Measurements from ENCODE around the gene TSTD1.
A peak's percentile ranks its signal among the peaks of the same experiment; 100 is the strongest.
"Not testable (repeated sequence)": the region's sequence is repeated elsewhere in the genome, so short reads cannot be mapped to it uniquely, and the experiment has no call there.

TSTD1 gene

DNA sequence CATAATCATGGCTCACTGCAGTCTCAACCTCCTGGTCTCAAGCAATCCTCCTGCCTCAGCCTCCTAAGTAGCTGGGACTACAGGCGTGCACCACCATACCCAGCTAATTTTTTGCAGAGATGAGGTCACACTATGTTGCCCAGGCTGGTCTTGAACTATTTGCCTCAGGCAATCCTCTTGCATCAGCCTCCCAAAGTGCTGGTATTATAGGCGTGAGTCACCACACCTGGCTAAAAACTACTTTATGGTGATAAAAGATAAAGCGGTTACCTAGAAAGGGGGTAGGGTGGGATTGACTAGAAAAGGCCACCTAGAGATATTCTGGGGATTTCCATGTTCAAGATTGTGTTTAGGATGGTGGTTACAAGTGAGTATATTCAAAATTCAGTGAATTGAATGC is 5.0 kb downstream of the TSTD1 start:
- no peak for DNase-seq

- DNase-seq, result no peak
These were observed 6.4 kb downstream of the TSTD1 start for GRCh38 chr1:161032409-161032808.

DNA sequence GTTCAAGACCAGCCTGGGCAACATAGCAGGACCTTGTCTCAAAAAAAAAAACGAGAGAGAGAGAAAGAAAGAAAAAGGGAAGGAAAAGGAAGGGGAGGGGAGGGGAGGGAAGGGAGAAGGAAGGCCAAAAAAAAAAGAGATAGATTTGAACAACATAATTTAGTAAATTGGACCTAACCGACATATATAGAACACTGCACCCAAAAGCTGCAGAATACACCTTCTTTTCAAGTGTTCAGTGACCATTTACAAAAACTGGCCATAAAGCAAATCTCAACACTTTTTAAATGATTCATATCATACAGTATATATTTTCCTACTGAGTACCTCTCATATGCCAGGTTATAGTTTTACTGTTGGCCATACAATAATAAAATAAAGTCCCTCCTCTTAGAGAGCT is 6.9 kb downstream of the TSTD1 start:
- no peak for DNase-seq

DNA sequence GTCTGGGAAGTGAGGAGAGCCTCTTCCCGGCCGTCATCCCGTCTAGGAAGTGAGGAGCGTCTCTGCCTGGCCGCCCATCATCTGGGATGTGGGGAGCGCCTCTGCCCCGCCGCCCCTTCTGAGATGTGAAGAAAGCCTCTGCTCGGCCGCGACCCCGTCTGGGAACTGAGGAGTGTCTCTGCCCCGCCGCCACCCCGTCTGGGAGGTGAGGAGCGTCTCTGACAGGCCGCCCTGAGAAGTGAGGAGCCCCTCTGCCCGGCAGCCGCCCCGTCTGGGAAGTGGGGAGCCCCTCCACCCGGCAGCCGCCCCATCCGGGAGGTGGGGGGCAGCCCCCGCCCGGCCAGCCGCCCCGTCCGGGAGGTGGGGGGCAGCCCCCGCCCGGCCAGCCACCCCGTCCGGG is 9.3 kb downstream of the TSTD1 start:
- not testable (repeated sequence) for DNase-seq

DNA sequence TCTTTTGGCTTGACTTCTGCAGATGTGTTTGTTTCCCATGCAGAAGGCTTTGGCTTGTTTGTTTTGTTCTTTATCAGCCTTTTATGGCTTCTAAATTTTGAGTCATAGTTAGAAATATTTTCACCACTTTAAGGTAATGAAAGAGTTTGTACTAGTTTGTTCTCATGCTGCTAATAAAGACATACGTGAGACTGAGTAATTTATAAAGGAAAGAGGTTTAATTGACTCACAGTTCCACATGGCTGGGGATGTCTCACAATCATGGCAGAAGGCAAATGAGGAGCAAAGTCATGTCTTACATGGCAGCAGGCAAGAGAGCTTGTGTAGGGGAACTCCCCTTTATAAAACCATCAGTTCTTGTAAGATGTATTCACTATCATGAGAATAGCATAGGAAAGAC is 11.8 kb downstream of the TSTD1 start:
- DNase-seq, result not testable (repeated sequence)

DNA sequence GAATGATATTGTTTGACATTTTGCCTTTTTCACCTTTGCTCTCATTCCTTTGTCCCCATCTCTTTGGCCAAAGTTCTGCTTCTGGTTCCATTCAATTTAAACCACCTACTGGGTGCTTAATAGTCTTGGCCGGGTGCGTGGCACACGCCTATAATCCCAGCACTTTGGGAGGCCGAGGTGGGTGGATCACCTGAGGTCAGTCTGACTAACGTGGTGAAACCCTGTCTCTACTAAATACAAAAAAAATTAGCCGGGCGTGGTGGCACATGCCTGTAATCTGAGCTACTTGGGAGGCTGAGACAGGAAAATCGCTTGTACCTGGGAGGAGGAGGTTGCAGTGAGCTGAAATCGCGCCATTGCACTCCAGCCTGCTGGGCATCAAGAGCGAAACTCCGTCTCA is 16.3 kb downstream of the TSTD1 start:
- DNase-seq, result not testable (repeated sequence)

DNA sequence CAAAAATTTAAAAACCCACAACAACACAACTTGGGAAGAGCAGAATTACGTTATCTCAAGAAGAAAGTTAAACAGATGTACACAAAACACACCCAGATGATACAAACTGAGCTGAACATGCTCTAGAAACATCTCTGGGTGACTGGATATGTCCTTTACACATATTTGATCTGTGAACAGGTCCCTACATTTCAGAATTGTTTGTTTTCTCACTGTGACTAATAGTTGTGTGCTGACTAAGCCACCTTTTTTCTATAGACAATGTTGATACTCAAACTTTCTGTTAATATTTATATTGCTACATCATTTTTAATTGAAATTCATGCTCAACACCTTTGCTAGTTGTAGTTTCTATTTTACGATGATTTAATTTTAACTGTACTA is 16.8 kb downstream of the TSTD1 start:
- DNase-seq, result no peak

DNA sequence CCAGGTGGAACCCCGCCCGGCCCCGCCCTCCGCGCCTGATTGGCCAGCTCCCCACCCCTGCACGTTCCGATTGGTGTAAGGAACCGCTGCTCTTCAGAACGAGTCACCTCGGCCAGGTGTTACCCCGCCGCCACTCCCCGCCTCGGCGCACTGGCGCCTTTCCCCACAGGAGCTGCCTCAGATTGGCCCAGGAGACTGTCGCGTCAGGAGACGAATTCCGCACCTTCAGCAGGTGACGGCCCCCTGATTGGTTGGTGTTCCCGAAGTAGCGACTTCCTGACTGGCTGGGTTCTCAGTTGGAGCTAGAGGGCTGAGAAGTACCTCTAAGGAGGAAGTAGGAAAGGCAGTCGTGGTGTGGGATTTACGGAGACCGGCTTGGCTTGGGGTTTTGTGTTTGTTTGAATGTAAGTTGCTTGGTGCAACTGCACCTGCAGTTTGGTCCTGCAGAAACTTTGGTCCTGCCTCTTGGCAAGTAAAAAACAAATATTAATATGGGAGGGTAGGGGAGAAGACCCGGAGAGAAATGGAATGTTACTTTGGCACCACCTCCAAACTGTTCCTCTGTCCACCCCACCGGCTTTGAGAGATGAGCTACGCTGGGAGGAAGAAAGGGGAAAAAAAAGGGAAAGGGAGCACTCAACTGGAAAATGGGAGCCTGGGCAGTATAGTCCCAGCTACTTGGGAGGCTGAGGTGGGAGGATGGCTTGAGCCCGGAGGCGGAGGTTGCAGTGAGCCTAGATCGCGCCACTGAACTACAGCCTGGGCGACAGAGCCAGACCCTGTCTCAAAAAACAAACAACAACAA is 17.4 kb downstream of the TSTD1 start:
- DNase-seq, result peak; percentile 84

DNA sequence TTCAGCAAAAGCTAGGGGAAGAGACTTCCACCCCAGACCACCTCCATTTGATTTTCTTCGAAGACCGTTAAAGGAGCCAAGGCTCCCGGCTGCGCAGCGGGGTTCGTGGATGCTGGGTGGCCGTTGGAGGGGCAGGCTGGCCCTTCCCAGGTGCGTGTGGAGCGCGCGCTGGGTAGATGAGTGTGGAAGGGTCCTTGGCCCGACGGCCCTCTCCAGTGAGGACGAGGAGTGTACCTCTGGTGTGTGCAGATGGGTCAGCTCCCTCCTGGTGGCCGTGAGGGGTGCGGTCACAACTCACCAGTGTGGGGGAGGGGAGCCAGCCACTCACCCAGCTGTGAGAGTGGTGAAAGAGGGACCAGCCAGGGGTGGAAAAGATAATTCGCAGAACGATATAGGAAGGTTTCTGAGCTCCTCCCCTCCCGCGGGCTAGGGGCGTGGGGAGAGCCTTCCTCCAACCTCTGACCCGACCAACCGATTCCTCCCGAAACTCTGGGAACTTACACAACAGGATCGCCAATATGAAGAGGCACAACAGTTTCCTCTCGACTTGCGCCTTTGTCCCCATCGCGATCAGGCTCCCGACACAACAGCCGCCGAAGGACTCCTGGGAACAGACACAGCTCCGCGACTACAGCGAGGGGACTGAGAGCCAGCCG is 18.1 kb downstream of the TSTD1 start, which contains the start of gene F11R:
F11R (minus strand) TSS at position 644 of the 656 bp plus-strand sequence; CDS start at position 565, 79 bp downstream.
- peak; percentile 49 to 66 for DNase-seq

GRCh38 chr1:161019751-161020495 is 18.8 kb downstream of the TSTD1 start:
- no peak for DNase-seq

DNA sequence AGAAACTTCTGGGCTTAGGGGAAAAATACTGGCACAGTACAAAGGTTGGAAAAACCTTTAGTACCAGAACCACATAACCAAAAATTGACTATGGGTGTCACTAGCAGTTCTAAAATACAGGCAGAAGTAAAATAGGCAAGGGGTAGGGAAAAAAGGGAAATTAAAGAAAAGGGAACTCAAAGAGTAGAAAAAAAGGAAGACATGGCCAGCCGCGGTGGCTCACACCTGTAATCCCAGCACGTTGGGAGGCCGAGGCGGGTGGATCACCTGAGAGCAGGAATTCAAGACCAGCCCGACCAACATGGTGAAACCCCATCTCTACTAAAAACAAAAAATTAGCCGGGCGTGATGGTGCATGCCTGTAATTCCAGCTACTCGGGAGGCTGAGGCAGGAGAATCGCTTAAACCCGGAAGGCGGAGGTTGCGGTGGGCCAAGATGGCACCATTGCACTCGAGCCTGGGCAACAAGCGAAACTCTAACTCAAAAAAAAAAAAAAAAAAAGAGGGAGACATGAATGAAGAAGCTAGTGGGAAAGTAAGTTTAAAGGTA is 19.6 kb downstream of the TSTD1 start:
- DNase-seq, result peak; percentile 37 to 41

- DNase-seq, result no peak
These were observed 20.2 kb downstream of the TSTD1 start for GRCh38 chr1:161018631-161018930.

- DNase-seq, result peak in 1 of 2 experiments; percentile 9
These were observed 20.8 kb downstream of the TSTD1 start for GRCh38 chr1:161017756-161018630.

GRCh38 chr1:161017181-161017580 is 21.6 kb downstream of the TSTD1 start:
- not testable (repeated sequence) for DNase-seq

DNA sequence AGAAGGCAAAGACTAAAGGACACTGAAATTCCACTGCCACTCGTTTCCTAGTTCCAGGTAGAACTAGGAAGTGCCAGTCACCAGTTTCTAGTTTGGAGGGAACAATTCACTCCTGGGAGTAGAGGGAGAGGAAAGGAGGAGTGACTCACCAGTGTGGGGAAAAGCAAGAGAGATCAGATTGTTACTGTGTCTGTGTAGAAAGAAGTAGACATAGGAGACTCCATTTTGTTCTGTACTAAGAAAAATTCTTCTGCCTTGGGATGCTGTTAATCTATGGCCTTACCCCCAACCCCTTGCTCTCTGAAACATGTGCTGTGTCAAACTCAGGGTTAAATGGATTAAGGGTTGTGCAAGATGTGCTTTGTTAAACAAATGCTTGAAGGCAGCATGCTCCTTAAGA is 22.1 kb downstream of the TSTD1 start:
- not testable (repeated sequence) for DNase-seq

DNA sequence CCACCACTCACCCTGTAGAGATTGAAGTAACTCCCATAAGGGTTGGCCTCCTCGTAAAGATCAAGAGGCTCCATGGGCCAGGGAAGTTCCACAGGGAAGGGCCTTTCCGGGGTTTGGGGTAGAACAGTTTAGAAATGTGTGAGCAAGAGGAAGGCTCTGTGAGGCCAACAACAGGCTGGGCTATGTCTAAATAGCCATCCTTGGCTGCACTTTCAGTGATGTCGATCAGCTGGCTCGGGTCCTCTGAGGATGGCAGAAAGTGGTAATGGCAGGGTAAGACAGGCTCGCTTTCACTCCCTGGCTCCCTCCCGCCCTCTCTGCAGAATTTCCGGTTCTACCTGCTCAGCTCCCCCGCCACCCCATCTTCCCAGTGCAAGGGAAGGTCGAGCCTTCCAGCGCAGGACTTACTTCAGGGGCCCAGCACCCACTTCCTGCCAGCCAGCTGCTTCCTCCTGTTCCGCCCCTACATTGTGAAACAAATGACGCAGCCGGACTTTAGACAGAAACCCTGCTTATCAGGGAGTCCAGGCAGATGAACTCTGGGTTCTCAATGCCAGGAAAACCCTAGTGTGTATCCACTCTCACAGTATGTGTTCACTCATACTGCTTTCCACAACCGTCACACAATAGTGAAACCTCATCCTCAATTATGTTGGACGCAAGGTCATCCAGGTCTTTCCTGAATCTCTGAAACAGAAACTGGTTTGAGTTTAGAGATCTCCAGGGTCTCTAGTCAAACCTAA is 25.1 kb downstream of the TSTD1 start:
- DNase-seq, result peak; percentile 95 to 96

DNA sequence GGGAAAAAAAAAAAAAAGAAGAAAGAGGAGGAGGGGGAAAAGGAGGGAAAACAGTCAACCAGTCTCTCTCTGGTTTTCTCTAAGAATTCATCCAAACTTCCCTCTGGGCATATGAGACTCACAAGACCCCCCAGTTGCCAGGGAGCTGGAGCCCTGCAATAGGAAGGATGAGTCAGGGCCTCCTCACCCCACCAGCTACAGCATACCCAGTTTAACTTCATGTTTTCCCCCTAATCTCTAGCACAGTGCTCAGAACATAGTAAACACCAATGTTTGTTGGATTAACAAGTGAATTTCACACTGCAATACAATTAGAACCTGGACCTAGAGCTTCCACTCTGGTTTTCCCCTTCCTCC is 25.7 kb downstream of the TSTD1 start:
- DNase-seq, result peak; percentile 19 to 48

DNA sequence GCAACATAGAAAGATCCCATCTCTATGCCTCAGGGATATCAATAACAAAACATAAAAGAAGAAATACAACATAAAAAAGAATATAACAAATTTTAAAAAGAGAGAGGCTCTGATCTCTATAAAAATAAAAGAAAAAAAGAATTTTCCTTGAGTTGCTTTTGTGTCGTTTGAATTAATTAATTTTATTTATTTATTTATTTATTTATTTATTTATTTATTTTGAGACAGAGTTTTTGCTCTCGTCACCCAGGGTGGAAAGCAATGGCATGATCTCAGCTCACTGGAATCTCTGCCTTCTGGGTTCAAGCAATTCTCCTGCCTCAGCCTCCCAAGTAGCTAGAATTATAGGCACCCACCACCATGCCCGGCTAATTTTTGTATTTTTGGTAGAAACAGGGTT is 26.3 kb downstream of the TSTD1 start:
- no peak for DNase-seq

- no peak for DNase-seq
These were observed 29.1 kb downstream of the TSTD1 start for GRCh38 chr1:161009602-161010211.

DNA sequence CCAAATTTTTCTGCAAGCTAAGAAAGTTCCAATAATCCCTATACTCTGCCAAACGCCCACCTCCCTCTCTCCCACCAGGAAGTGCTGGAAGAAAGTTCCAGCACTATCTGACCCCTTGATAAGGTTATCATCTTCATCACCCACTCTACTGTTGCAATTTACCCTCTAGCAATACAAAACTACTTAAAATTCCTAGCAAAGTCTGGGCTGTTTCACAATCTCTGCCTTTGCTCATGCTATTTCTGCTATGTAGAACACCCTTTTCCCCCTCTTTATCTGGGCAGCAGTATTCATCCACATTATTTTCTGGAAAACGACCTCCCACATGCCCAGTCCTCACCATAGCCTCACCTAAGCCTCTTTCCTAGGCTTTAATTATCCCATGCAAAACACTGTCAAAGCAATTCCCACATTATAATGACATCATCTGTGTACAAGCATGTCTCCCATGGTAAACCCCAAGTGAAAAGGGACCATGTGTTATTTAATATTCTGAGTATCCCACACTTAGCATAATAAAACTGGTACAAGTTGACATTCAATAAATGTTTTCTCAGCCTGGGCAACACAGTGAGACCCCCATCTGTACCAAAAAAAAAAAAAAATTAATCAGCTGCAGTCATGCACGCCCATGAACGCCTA is 29.8 kb downstream of the TSTD1 start:
- DNase-seq, result peak in 1 of 2 experiments; percentile 3

DNA sequence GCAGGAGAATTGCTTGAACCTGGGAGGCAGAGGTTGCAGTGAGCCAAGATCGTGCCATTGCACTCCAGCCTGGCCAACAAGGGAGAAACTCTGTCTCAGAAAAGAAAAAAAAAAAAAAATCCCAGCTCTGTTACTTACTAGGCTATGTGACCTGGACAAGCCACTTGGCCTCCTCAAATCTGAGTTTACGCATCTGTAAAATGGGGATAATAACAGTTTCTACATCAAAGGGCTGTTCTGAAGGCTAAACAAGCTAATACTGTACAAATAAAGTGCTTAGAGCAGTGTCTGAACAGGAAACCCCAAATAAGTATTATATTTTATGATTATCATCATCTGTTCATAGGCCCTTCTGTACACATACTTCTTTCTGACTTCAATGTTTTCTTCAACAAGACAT is 31.4 kb downstream of the TSTD1 start:
- no peak for DNase-seq

Measured in AML-193 (cell line).